ENCODE results near the gene LIF.

GRCh38 chr22:30290342-30291057, 43.9 kb upstream of the LIF start:
- TF ChIP-seq CTCF (IDR thresholded peaks at IDR 0.05) (no peak), GATA3 (IDR thresholded peaks at IDR 0.05; ENCODE audit: borderline replicate concordance) (no peak), POLR2A (IDR thresholded peaks at IDR 0.05; ENCODE audit: low read length) (no peak), MYC (IDR thresholded peaks at IDR 0.05; ENCODE audit: borderline replicate concordance, low read length) (no peak), CHD2 (IDR thresholded peaks at IDR 0.05; ENCODE audit: low read length, partially characterized antibody) (no peak), HES2 (IDR thresholded peaks at IDR 0.05) (no peak), EP300 (IDR thresholded peaks at IDR 0.05) (no peak)
- TF ChIP-seq, protein P1, sequence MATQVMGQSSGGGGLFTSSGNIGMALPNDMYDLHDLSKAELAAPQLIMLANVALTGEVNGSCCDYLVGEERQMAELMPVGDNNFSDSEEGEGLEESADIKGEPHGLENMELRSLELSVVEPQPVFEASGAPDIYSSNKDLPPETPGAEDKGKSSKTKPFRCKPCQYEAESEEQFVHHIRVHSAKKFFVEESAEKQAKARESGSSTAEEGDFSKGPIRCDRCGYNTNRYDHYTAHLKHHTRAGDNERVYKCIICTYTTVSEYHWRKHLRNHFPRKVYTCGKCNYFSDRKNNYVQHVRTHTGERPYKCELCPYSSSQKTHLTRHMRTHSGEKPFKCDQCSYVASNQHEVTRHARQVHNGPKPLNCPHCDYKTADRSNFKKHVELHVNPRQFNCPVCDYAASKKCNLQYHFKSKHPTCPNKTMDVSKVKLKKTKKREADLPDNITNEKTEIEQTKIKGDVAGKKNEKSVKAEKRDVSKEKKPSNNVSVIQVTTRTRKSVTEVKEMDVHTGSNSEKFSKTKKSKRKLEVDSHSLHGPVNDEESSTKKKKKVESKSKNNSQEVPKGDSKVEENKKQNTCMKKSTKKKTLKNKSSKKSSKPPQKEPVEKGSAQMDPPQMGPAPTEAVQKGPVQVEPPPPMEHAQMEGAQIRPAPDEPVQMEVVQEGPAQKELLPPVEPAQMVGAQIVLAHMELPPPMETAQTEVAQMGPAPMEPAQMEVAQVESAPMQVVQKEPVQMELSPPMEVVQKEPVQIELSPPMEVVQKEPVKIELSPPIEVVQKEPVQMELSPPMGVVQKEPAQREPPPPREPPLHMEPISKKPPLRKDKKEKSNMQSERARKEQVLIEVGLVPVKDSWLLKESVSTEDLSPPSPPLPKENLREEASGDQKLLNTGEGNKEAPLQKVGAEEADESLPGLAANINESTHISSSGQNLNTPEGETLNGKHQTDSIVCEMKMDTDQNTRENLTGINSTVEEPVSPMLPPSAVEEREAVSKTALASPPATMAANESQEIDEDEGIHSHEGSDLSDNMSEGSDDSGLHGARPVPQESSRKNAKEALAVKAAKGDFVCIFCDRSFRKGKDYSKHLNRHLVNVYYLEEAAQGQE (IDR thresholded peaks at IDR 0.05) = no peak
- TF ChIP-seq, protein P2, sequence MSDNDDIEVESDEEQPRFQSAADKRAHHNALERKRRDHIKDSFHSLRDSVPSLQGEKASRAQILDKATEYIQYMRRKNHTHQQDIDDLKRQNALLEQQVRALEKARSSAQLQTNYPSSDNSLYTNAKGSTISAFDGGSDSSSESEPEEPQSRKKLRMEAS (IDR thresholded peaks at IDR 0.05) = no peak

All from A549 (cell line).